Right kidney (tissue), 1 donor: ENCODE results near the gene CDK15.

Experiments
- DNase-seq: peaks from one replicate; pipeline ENCODE4 v3.0.0-alpha.2; 2016

The CDK15 gene

DNA sequence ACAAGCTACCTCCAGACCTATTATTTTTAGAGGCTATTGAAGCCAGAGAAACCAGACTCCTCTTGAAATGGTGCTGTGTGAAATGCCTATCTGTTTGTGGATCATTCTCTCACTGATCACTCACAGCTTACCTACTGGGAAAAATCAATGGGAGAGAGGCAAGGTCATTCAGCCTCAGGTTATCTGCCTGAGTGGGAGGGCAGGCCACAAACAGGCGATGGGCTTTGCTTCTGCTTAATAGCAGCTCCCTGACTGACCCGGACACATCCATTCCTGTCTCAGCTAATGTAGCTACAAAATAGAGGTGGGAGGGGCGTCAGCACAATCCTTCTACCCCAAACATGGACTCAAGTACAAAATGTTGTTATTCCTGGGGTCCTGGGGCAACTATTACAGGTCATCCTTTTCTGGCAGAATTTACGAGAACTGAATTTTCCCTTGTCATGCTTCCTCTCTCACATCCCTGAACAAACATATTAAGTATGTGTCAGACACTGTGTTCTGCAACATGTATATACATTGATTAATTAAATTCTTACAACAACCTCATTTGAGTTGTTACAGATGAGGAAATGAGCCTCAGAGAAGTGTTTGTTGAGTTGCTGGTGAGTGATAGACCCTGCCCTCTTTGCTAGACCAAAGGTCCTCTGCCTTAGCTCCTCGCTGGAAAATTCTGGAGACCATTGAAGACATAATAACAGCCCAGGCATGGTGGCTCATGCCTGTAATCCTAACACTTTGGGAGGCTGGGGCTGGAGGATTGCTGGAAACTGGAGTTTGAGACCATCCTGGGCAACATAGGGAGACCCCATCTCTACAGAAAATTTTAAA is 60.5 kb downstream of the CDK15 start:
- DNase-seq: no peak

DNA sequence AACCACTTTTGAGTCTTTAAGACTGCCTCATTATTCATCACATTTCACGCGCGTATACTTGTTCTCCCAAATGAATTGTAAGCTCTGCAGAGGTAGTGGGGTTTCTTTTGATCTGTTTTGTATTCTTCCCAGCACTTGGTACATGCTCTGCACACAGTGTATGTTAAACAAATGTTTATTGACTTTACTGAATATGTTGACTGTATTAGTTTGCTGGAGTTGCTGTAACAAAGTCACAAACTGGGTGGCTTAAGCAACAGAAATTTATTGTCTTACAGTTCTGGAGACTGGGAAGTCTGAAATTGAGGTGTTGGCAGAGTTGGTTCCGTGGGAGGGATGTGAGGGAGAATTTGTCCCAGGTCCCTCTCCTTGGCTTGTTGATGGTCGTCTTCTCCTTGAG is 65.1 kb downstream of the CDK15 start:
- DNase-seq: no peak

DNA sequence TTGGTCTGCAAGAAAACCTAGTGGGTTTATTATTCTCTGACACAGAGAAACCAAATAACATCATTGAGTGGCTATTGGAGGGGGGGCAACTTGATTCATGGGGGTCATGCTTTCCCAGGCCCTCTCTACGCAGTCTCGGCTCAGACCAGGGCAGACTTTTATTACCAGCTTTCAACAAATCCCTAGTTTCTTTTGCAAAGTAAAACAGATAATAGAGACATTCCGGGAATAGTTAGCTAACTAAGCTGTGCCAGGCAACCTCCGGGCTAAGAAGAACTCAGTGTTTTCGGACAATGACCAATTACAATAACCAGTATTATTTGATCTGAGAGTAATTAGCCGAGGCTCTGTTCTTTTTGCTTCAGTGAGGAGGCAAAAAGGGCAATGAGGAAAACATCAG is 66.3 kb downstream of the CDK15 start:
- DNase-seq: no peak

DNA sequence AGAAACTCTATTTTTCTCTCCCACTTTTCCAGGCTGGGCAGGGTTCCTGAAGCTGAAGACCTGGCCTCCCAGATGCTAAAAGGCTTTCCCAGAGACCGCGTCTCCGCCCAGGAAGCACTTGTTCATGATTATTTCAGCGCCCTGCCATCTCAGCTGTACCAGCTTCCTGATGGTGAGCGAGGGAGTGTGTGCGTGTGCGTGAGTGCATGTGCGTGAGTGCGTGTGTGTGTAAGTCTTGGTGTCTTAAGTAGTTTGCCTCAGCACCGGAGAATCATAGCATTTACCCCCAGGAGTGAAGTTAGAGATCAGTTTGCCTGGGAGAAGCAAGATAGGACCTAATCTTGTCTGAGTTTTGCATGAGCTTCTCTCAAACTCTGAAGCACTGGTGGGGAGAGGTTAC is 73.7 kb downstream of the CDK15 start:
- no peak for DNase-seq

DNA sequence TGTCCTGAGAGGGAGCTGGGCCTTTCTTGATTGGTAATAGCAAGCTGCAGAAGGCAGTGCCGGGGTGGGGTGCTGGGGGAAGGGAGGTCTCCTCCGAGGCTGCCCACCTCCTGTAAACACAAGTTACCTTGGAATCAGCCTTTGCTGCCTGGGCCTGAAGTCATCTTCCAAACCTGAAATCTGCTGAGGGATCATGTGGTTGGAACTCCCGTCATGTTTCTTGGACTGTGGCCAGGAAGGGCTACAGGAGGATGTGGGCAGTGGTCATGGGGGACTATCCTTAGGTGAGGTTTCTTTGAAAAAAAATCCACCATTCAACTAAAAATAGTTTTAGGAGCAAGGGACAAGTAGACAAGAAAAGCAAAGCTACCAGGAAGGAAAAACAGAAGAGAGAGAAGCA is 74.2 kb downstream of the CDK15 start:
- DNase-seq: no peak

DNA sequence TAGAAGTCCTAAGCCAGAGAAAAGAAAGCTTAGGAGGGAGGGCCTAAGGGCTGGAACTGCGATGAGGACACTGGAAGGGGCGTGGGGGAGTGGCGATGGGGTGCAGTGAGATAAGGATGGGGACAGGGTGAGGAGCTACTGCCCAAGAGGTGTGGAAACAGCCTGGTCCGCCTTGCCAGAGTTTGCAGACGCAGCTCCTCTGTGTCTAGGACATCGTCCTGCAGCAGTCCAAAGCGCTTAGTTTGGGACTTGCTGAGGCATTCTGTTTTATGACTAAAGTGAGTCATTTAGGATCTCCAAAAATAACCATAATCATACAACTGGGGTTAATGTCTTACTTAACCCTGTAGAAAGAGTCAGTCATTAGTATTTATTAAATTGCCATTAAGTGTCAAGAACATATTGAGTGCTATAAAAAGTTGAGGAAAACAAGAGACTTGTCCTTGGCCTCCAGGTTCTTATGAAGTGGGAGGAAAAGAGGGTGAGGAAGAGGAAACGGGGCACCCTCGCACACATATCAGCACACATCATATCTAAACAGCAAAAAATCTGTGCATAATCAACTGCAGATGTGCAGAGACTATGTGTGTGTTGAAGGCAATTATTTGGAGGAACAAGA is 74.8 kb downstream of the CDK15 start:
- no peak for DNase-seq

DNA sequence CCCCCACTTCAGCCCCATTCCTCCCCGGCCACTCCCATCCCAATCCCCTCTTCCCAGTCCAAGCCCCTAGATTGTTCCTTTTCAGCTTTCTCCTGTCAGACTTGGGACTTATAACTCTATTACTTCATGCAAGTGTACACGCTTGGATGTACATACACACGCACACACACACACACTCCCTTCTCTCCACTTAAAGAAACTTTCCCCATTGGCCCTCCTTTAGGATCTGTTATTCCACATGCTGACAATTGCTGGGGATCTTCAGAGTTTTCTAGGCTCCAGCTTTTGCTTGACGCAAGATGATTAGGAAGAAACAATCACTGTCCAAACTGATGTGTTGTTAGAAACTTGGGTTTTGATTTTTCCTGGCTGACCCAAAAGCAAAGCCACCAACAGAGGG is 75.4 kb downstream of the CDK15 start:
- no peak for DNase-seq

DNA sequence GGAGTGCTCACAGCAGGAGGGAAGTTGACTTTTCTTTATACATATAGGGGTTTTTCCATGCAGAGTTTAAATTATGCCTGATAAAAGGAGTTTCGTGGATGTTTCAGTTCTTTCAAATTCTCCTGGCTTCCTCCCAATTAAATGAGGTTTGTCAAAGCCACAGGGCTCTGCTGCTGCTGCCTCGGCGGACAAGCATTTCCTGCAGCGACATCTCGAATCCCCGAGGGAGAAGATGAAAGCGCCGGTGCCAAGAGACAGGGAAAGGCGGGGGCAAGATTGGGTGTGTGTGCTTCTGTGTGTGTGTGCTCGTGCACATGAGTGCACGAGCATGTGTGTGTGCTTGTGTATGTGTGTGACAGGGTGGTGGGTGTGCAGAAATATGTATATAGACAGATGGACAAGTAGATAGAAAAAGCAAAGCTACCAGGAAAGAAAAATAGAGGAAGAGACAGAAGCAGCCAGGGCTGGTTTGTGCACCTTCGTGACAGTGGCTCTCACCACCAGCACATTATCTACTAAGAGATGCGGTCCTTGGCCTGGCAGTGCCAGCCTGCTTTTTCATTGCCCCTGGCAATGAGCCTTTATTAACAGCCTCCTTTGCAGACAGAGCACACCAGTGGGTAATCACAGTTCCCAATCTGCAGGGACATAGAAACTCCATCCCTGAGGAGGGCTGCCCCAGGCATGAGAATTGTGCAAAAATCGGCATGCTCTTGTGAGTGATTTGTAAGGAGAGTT is 76.2 kb downstream of the CDK15 start:
- no peak for DNase-seq

DNA sequence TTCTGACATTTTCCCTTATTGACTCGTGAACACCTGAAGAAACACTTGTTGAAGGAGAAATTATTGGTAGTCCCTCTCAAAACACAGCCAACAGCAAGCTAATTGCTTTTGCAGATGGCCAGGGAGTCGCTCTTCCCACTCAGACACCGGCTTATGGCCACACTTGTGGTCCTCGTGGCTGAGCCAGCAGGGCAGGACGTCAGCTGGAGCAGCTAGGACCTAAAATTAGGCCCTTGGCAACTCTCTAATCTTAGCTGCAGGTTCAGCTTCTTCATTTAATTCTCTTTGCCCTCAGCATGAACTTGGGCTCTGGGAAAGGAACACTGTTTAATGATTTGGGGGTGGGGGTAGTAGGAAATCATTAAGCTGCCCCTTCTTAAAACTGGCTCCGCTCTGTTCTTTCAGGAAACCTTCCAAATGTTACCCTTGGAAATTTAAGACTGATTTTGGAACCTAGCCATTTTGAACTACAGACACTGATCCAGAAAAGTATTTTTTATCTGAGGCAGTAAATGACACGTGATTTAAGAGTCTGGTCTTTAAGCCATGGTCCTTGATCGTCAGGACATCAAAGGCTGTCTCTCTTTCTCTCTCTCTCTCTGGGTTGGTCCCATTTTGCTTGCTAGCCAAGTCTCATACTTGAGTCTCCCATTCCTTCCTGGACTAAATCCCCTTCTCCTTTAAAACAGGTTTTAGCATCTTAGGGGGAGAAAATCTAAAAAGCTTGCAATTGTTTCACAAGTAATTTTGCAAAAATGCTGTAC is 77.5 kb downstream of the CDK15 start:
- DNase-seq: no peak

DNA sequence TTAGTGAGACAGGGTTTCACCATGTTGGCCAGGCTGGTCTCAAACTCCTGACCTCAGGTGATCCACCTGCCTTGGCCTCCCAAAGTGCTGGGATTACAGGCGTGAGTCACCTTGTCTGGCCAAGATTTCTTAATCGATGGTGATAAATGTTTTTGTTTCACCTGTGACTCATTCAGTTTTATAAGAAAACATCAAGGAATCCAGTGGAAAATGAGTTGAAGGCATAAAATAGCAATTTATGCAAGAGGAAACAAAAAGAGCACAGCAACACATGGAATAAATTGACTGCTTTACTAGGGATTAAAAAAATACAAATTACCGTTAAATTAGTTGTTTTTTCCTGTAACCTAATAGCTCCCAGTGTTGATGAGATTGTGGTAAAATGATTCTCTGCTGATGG is 80.2 kb downstream of the CDK15 start:
- no peak for DNase-seq

DNA sequence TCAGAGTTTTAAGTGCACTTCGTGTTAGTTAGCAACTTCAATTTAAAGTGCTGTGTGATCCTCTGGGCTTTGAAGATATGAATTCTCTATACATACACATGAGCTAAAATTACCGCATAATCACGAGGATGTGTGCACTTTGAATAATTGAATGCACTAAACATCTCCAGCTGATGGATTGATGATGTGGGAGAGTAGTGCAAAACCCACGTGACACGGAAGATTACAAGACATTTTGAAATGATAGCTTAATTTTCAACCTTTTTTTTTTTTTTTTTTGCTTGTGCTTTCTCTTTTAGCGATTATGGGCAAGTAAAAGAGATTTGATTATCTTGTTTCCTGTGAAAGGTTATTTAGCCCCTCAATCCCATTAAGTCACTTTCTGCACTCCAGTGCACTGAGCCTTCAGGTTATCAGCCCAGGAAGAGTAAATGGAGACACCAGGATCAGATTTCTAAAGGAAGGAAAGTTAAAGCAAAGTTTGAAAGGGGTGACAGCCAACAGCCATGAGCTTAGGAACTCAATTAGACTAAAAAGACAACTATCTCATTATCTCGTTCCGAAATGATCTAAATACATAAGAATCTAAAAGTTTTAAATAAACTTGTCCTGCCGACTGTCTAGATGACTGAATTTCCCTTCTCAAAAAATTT is 81.6 kb downstream of the CDK15 start:
- no peak for DNase-seq

DNA sequence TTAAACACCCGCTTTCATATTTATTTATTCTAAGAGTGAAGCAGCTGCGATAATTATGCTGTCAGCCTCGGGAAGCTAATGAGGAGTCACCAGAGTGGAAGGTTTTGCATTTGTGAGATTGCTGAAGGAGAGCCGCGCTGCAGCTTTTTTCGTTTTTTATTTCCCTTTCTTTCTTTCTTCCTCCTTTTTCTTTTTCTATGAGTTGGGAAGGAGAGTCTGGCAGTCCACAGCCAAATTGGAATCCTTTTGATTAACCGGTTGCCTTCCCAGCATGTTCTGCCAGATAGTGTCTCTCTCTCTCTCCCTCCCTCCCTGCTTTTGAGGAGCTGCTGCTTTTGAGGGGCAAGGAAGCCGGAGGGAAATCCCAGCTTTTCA is 82.1 kb downstream of the CDK15 start:
- DNase-seq: peak; percentile 46

DNA sequence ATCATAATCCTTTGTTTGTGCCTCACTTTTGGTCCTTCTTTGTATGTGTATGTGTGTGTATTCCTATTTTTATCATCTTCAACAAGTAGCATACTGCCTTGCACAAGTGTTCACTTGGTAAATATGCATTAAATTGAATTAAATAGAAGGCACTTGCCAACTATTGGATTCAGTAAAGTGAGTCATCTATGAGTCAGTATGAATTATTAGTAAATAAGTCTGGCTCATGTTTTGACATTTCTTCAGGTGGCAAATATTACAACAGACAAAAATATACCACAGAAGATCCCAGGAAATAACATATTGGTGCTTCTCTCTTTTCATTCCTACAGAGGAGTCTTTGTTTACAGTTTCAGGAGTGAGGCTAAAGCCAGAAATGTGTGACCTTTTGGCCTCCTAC is 84.1 kb downstream of the CDK15 start:
- DNase-seq: no peak

DNA sequence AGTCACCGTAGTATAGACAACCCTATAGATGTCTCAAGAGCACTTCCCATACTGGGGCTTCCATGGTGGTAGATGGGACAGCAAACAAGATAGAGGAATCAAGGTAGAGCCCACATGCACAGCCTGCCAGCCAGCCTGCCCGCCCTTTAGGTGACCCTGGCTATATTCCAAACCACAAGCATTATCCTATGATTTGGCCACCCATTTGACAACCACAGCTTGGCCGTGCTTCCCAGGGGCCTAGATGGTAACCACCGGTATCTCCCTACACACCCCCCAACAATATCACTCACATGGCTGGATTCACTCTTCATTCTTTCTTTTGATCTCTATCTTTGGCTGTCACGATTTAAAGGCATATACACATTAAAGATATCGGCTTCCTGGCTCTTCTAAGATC is 85.3 kb downstream of the CDK15 start:
- DNase-seq: no peak

DNA sequence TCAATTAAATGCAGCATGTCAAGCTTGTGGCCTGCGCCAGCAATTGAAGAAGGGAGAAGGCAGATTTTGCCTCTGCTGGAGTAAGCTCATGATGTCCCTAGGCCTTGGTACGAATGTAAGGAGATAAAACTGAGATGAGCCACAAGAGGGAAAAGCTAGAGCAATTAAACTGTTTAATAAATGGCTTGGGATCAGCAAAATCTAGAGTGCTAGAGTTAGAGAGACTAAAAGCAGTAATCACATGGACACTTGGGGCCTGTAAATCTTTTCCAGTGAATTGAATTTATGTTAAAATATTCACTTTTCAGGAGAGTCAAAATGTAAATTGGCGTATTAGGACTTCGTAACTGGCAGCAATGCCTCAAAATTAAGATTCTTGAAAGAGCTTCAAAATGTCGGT is 86.2 kb downstream of the CDK15 start:
- no peak for DNase-seq

DNA sequence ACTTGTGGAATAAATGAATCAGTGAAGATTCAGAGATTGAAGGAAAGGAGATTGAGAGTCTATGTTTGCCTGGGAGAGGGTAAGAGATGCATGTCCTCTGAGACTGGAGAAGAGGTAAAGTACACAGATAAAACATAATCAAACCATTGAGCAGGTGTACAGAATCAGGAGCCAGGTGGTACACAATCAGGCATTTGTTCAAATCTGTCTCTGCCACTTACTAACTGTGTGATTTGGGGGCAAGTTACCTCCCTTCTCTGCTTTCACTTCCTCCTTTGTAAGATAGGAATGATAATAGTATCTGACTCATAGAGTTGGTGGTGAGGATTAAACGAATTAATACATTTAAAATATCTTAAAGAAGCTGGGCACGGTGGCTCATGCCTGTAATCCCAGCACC is 94.0 kb downstream of the CDK15 start:
- DNase-seq: no peak

DNA sequence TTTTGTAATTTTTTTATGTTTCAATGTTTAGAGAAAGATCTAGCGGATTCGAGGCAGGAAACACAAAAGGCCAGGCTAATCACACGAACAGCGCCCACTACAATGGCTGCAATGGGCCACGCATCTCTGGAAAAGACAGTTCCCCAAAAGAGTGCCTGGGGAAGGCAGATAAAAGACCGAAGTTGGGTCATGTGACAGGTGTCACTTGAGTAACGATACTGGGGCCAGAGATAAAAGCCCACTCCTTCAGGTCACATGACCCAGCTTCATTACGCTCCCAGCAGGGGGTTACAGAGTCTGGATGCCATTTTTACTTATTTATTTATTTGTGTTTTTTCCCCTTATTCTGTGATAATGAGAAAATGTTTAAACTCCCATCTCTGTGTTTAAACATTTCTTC is 95.4 kb downstream of the CDK15 start:
- no peak for DNase-seq

DNA sequence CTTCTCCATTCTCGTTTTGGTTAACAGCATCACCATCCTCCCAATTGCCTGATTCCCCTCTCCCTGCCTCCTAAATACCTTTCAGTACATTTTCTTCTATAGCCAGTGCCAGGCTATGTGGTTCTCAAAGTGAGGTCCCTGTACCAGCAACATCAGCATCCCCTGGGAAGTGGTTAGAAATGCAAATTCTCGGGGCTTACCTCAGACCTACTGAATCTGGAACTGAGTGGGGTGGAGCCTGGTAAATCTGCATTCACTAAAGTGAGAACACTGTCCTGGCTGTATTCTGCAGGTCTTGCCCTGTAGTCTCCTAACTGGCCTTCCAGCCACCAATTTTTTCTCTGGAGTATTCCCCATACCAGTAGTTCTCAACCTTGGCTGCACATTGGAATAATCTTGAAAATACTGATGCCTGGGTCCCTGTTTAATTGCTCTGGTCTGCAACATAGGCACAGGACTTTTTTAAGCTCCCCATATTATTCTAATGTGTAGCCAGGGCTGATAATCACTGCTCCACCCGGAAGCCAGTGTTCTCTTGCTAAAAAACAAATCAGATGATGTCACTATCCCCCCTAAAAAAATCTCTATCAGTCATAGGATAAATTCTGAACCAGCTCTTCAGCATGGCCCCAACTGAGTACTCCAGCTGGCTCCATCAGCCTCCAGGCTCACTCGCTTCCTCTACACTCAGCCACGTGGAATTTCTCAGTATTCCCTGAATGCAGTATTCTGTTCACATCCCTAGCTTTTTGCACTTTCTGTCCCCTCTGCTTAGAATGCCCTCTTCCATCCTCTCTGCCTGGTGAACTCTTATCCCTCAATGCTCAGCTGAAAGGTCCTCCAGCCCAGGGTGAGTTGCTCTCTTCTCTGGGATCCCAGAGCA is 98.4 kb downstream of the CDK15 start:
- no peak for DNase-seq

DNA sequence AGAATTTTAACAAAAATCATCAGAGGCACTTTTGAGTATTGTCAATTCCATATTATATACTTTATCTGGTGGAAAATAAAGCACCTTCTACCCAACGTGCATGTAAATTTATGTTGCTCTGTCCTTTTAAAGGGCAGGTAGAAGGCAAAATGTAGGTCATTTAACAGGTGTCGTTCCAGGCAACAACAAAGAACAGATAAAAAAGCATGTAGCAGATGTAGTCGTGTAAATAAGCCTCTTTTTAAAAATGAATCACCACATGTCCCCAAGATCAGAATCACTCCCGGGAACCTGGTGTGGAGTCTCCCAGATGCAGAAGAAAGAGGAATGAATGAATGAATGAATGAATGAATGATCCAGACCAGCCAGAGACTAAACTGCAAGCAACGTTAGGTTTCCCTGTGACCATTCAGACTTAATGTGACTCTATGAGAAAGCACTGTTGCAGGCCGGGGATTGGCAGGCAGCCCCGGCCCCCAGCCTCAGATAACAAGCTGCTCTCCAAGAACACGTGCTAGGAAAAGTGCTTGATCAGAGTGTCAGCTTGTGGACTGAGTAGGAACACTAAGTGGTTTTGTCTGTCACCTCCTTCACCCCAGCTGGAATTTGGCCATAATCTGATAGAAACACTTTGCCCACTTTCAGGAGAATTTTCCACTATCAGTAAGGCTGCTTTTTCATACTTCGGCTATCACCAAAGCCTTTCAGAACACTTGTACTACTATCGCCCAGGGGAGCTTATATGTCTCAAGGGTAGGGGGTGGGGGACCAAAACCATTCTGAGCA is 100.6 kb downstream of the CDK15 start:
- DNase-seq: no peak

DNA sequence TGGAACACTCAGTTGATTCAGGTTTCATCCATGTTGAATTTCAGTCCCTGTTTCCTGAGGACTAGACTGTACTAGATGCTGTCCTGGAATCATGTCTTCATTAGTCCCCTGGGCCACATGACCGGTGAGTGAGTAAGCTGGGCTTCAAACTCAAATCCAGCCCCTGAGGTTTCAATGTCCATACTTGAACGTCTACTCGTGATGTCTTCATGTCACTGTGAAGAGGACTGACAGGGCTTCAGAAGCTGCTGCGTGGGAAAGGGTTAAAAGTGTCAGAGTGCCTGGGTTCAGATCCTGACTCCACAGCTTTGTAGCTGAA is 101.2 kb downstream of the CDK15 start:
- no peak for DNase-seq

DNA sequence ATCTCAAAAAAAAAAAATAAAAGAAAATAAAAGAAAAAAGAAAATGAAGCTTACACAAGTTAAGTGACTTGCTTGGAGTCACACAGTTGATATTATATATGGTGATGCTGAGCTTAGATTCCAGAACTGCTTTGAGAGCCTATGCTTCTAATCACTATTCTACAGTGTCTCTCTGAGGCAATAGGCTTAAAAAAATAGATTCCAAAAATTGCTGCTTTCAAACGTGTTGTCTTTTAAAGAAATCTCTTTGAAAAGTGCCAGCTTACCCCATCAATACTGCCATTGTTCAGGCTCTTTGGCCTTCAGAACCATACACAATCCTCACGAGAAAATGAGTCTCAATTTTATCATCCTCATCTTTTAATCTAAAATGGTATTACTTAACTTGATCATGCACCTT is 102.6 kb downstream of the CDK15 start:
- no peak for DNase-seq
